Fibroblast of lung (primary cell): ENCODE data around the gene KRT3. TPM values are rescaled to one million over a fixed set of nuclear protein-coding genes. Genes with fewer than 3 reads are reported as not detected.
A peak's percentile ranks its signal among the peaks of the same experiment; 100 is the strongest.

Experiments used
- DNase-seq, 2 donors: peaks; one replicate each; pipeline versions ENCODE4 v3.0.0 to v3.0.0-alpha.2; 2010; ENCODE audit warnings: low read depth in 2 of 2
- H2AFZ ChIP-seq: 2 replicates; pipeline ENCODE4 v1.5.1; 2012; ENCODE audit warnings: low read length, control low read depth, inconsistent platforms
- H3K27ac ChIP-seq: 2 replicates; pipeline ENCODE4 v1.5.1; 2011; ENCODE audit warnings: low read length, control low read depth; ENCODE audit not compliant: insufficient read depth
- H3K27me3 ChIP-seq: 2 replicates; pipeline ENCODE4 v1.5.1; 2011; ENCODE audit warnings: mild to moderate bottlenecking, low read length; ENCODE audit not compliant: control insufficient read depth, insufficient read depth
- H3K36me3 ChIP-seq: 2 replicates; pipeline ENCODE4 v1.5.1; 2011; ENCODE audit warnings: low read length; ENCODE audit not compliant: control insufficient read depth, insufficient read depth
- H3K4me1 ChIP-seq: 2 replicates; pipeline ENCODE4 v1.5.1; 2011; ENCODE audit warnings: low read length; ENCODE audit not compliant: control insufficient read depth, insufficient read depth; ENCODE audit errors: extremely low read depth
- H3K4me2 ChIP-seq: 2 replicates; pipeline ENCODE4 v1.5.1; 2011; ENCODE audit warnings: low read length, control low read depth; ENCODE audit not compliant: insufficient read depth; ENCODE audit errors: extremely low read depth
- H3K4me3 ChIP-seq, 4 experiments: fragments of 200-600 bp in 1 of 4; sonication (generic) in 1 of 4; replicated peaks in 1 of 4; 2 replicates each; pipeline ENCODE4 v1.5.1; 2011 to 2016; ENCODE audit warnings: low read length in 4 of 4, low read depth in 3 of 4, mild to moderate bottlenecking in 3 of 4, control low read depth in 2 of 4, inconsistent platforms in 1 of 4, mixed read lengths in 1 of 4; ENCODE audit not compliant: insufficient read depth in 1 of 4; ENCODE audit errors: control extremely low read depth in 1 of 4
- H3K79me2 ChIP-seq: 2 replicates; pipeline ENCODE4 v1.5.1; 2012; ENCODE audit warnings: mild to moderate bottlenecking, low read length, inconsistent platforms; ENCODE audit not compliant: control insufficient read depth, insufficient read depth
- H3K9ac ChIP-seq: 2 replicates; pipeline ENCODE4 v1.5.1; 2011; ENCODE audit warnings: mild to moderate bottlenecking, low read length, control low read depth; ENCODE audit not compliant: insufficient read depth
- H3K9me3 ChIP-seq: 2 replicates; pipeline ENCODE4 v1.5.1; 2012; ENCODE audit warnings: low read depth, low read length; ENCODE audit not compliant: control insufficient read depth, insufficient read depth
- H4K20me1 ChIP-seq: 2 replicates; pipeline ENCODE4 v1.5.1; 2011; ENCODE audit warnings: low read length; ENCODE audit not compliant: control insufficient read depth, insufficient read depth; ENCODE audit errors: extremely low read depth
- CTCF ChIP-seq, 2 donors: IDR thresholded peaks in 1 of 2; conservative IDR thresholded peaks in 1 of 2; 1 replicate in 1 of 2; 2 replicates in 1 of 2; pipeline ENCODE4 v1.5.1; 2011 to 2012; ENCODE audit warnings: low read length in 2 of 2, control low read depth in 1 of 2, inconsistent platforms in 1 of 2, low read depth in 1 of 2, mild to moderate bottlenecking in 1 of 2
- EZH2 ChIP-seq: IDR thresholded peaks from 2 replicates; pipeline ENCODE4 v1.5.1; 2012; ENCODE audit warnings: low read length, control low read depth, mild to moderate bottlenecking; ENCODE audit errors: missing control alignments
- polyA plus RNA-seq, 2 donors: library from polyadenylated mRNA; depleted of rRNA in 1 of 2; stranded (reverse) in 1 of 2; unstranded in 1 of 2; fragments of >200 nt; gene quantifications; 2 replicates each; pipeline ENCODE4 v1.2.1, GENCODE V29; 2011 to 2012; ENCODE audit warnings: missing spikeins in 1 of 2
- total RNA-seq: library from RNA; depleted of rRNA; stranded (reverse); fragments of >200 nt; gene quantifications from 2 replicates; pipeline ENCODE4 v1.2.1, GENCODE V29; 2014

The KRT3 gene
- total and polyA plus RNA-seq, 2 donors (not counting 1 experiment from before 2014, with no cell fraction given), result not detected

GRCh38 chr12:52742196-52742580 lies 53.7 kb downstream of the KRT3 start:
- H4K20me1 ChIP-seq, result no peaks in the 10 kb centered on the region
- H3K9ac ChIP-seq, result no peak overlapping the region
- no peak overlapping the region for H2AFZ ChIP-seq
- no peaks in the 10 kb centered on the region for H3K9me3 ChIP-seq
- no peak overlapping the region for H3K4me2 ChIP-seq
- no peak overlapping the region for H3K27ac ChIP-seq
- no peak overlapping the region for H3K4me3 ChIP-seq
- no peaks in the 10 kb centered on the region for H3K36me3 ChIP-seq
- H3K4me1 ChIP-seq, result no peaks in the 10 kb centered on the region
- no peaks in the 10 kb centered on the region for H3K27me3 ChIP-seq
- H3K79me2 ChIP-seq, result no peaks in the 10 kb centered on the region
- no peak for DNase-seq
- TF ChIP-seq EZH2 (no peak), CTCF (conservative IDR thresholded peaks at IDR 0.05 in 1 of 2, IDR thresholded peaks at IDR 0.05 in 1 of 2; ENCODE audit: low read depth in 1 of 2, low read length in 2 of 2) (no peak)

- Histone ChIP-seq H3K36me3 (no peaks in the 10 kb centered on the region), H3K4me1 (no peaks in the 10 kb centered on the region), H3K27ac (no peak overlapping the region), H3K79me2 (no peaks in the 10 kb centered on the region), H4K20me1 (no peaks in the 10 kb centered on the region), H3K27me3 (no peaks in the 10 kb centered on the region), H2AFZ (no peak overlapping the region), H3K9ac (no peak overlapping the region), H3K4me2 (no peak overlapping the region), H3K9me3 (no peaks in the 10 kb centered on the region), H3K4me3 (no peak overlapping the region)
- peak; percentile 49 to 50 for DNase-seq
- TF ChIP-seq CTCF (conservative IDR thresholded peaks at IDR 0.05 in 1 of 2, IDR thresholded peaks at IDR 0.05 in 1 of 2; ENCODE audit: low read depth in 1 of 2, low read length in 2 of 2) (no peak), EZH2 (no peak)
Measured at GRCh38 chr12:52741375-52742195, 54.3 kb downstream of the KRT3 start.

GRCh38 chr12:52740584-52740983 lies 55.3 kb downstream of the KRT3 start:
- Histone ChIP-seq H3K79me2 (no peaks in the 10 kb centered on the region), H3K4me1 (no peaks in the 10 kb centered on the region), H3K36me3 (no peaks in the 10 kb centered on the region), H3K4me2 (no peak overlapping the region), H2AFZ (no peak overlapping the region), H4K20me1 (no peaks in the 10 kb centered on the region), H3K4me3 (no peak overlapping the region), H3K27ac (no peak overlapping the region), H3K9me3 (no peaks in the 10 kb centered on the region), H3K27me3 (no peaks in the 10 kb centered on the region), H3K9ac (no peak overlapping the region)
- TF ChIP-seq EZH2 (no peak), CTCF (conservative IDR thresholded peaks at IDR 0.05 in 1 of 2, IDR thresholded peaks at IDR 0.05 in 1 of 2; ENCODE audit: low read depth in 1 of 2, low read length in 2 of 2) (no peak)
- no peak for DNase-seq
